SH-SY5Y (cell line): ENCODE data around the gene GADL1.

Experiments used
- GATA2 ChIP-seq: IDR thresholded peaks from 2 replicates; pipeline ENCODE4 v1.6.1; 2011; ENCODE audit warnings: mild to moderate bottlenecking, low read depth, low read length
- GATA3 ChIP-seq: IDR thresholded peaks from 2 replicates; pipeline ENCODE4 v1.6.1; 2011; ENCODE audit warnings: low read depth, mild to moderate bottlenecking, low read length, moderate library complexity

DNA sequence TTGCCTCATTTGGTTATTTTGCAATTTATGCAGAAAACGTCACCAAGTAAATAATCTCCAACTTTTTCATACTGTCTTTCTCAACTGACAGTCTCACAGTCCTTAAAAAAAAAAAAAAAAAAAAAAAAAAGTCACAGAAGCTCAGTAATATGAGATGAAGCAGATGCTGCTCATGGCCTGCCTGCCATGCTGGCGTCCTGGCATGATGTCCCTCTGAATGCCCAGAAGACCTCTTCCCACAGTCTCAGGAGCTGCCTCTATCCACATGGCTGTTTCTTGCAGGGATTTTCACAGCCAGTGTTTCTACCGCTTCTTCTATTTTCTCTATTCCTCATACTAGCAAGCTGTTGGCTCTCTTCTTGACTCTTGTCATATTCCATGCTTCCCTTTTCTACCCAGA is 200.3 kb downstream of the GADL1 start:
- TF ChIP-seq GATA2: no peak
- no peak for TF ChIP-seq GATA3
